Calu3 (cell line): ENCODE data around the gene VN1R5. TPM values are rescaled to one million over a fixed set of nuclear protein-coding genes. Genes with fewer than 3 reads are reported as not detected.
"Not testable (repeated sequence)": the region's sequence is repeated elsewhere in the genome, so short reads cannot be mapped to it uniquely, and the experiment has no call there.

Source experiments
- BruUV-seq: library from RNA; stranded (reverse); fragments of 400-500 nt; replicated peaks from 2 replicates; lab custom pipeline; 2021; lab: Mats Ljungman, UMichigan
- CTCF ChIA-PET: fragments of 300-600 bp; sonication (Branson Sonifier 250); formaldehyde crosslinking; loops from one replicate; lab custom pipeline; 2022; ENCODE audit warnings: antibody characterized with exemption; lab: Charles Lee
- DNase-seq: peaks from one replicate; pipeline ENCODE4 v3.0.0; 2022
- H3K27ac Mint-ChIP-seq: one replicate; pipeline ENCODE4 v1.8.0; 2022; ENCODE audit warnings: mixed read lengths; ENCODE audit not compliant: unreplicated experiment
- H3K27me3 Mint-ChIP-seq: one replicate; pipeline ENCODE4 v1.8.0; 2022; ENCODE audit warnings: mixed read lengths; ENCODE audit not compliant: unreplicated experiment
- H3K36me3 Mint-ChIP-seq: one replicate; pipeline ENCODE4 v1.8.0; 2022; ENCODE audit warnings: mild to moderate bottlenecking, moderate library complexity, mixed read lengths; ENCODE audit not compliant: insufficient read depth, unreplicated experiment
- H3K4me1 Mint-ChIP-seq: one replicate; pipeline ENCODE4 v1.8.0; 2022; ENCODE audit warnings: mild to moderate bottlenecking, low read depth, mixed read lengths; ENCODE audit not compliant: unreplicated experiment
- H3K4me3 Mint-ChIP-seq: one replicate; pipeline ENCODE4 v1.8.0; 2022; ENCODE audit warnings: mild to moderate bottlenecking, low read depth, moderate library complexity, mixed read lengths; ENCODE audit not compliant: unreplicated experiment
- H3K9me3 Mint-ChIP-seq: one replicate; pipeline ENCODE4 v1.8.0; 2022; ENCODE audit warnings: low read depth, mixed read lengths; ENCODE audit not compliant: unreplicated experiment
- CTCF ChIP-seq: fragments of 200-600 bp; IDR thresholded peaks from one replicate; pipeline ENCODE4 v1.8.0; 2022; ENCODE audit warnings: antibody characterized with exemption; ENCODE audit not compliant: unreplicated experiment
- intact Hi-C: fragments of 100-400 bp; cut with micrococcal nuclease; formaldehyde crosslinking; loops from one replicate; pipeline ENCODE4 v1.10.0; 2022; ENCODE audit not compliant: unreplicated experiment
- total RNA-seq: library from RNA; stranded (reverse); gene quantifications from 2 replicates; pipeline ENCODE4 v1.2.3, GENCODE V29; 2022

The VN1R5 gene
- total RNA-seq, 1 experiment from 2014 or later, result not detected

DNA sequence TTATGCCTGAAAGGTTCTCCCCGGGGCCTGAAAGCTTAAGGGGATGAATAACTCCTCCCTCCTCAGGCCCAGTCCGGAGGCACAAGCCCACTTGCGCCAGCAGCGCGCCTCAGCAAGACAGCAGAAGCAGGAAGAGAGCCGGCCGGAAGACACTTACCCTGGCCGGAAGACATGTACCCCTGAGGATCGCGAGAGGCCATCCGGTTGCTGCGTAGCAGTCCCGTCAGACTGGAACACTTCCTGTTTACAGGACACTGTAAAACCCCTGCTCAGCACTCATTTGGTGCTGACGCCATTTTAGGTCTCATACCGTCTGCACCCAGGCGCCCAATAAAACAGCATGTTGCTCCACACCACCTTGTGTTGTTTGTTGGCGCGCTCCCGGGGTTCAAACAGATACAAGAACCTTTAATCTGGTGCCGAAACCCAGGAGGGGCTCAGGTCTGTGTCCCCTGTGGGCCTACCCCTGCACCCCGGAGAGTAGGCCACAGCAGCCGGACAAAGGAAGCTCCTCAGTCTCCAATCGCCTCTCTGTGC lies 30.3 kb downstream of the VN1R5 start:
- Mint-ChIP-seq H3K9me3 (peaks cover 25% of the 10 kb centered on the region), H3K27ac (no peak overlapping the region), H3K36me3 (peaks cover 8% of the 10 kb centered on the region), H3K27me3 (no peaks in the 10 kb centered on the region), H3K4me3 (no peak overlapping the region), H3K4me1 (no peaks in the 10 kb centered on the region)
- no TSS peak for BruUV-seq
- intact Hi-C loops, result no loop called here
- TF ChIP-seq CTCF, result no peak
- DNase-seq, result no peak
- CTCF ChIA-PET, result no interaction called here

GRCh38 chr1:247287460-247287859 lies 31.6 kb downstream of the VN1R5 start:
- no peak overlapping the region for H3K27ac Mint-ChIP-seq
- peaks cover 25% of the 10 kb centered on the region for H3K9me3 Mint-ChIP-seq
- H3K27me3 Mint-ChIP-seq, result no peaks in the 10 kb centered on the region
- H3K36me3 Mint-ChIP-seq, result peaks cover 8% of the 10 kb centered on the region
- CTCF ChIA-PET, result no interaction called here
- BruUV-seq, result no TSS peak
- TF ChIP-seq CTCF, result no peak
- DNase-seq, result no peak
- H3K4me1 Mint-ChIP-seq, result no peaks in the 10 kb centered on the region
- intact Hi-C loops, result no loop called here
- no peak overlapping the region for H3K4me3 Mint-ChIP-seq

DNA sequence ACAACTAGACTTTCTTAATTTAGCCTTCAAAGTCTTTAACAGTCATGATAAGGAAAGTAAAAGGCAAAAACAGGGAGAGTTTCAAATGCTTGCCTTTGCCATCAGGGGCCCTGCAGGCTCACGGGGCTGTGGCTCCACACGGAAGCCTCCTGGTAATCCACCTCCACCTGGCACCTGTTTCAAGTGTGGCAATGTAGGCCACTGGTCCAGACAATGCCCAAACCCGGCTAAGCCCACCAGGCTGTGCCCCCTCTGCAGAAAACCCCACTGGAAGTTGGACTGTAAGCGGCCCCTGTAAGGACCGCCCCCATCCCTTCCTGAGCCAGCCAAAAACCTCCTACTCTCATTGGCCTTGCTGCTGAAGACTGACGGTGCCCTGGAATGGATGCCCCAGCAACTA lies 32.5 kb downstream of the VN1R5 start:
- intact Hi-C loops, result no loop called here
- H3K4me3 Mint-ChIP-seq, result no peak overlapping the region
- H3K4me1 Mint-ChIP-seq, result no peaks in the 10 kb centered on the region
- H3K36me3 Mint-ChIP-seq, result peaks cover 8% of the 10 kb centered on the region
- no TSS peak for BruUV-seq
- no peak for DNase-seq
- H3K9me3 Mint-ChIP-seq, result peaks cover 25% of the 10 kb centered on the region
- H3K27ac Mint-ChIP-seq, result no peak overlapping the region
- CTCF ChIA-PET, result no interaction called here
- H3K27me3 Mint-ChIP-seq, result no peaks in the 10 kb centered on the region
- no peak for TF ChIP-seq CTCF

- H3K4me1 Mint-ChIP-seq, CTCF ChIA-PET, H3K27me3 Mint-ChIP-seq, BruUV-seq, H3K4me3 Mint-ChIP-seq, DNase-seq, H3K36me3 Mint-ChIP-seq, H3K27ac Mint-ChIP-seq, intact Hi-C loops: not testable (repeated sequence)
- peaks cover 22% of the 10 kb centered on the region for H3K9me3 Mint-ChIP-seq
These were observed 33.5 kb downstream of the VN1R5 start for GRCh38 chr1:247289274-247289892.

- Mint-ChIP-seq H3K36me3 (peaks cover 8% of the 10 kb centered on the region), H3K27ac (no peak overlapping the region), H3K9me3 (peaks cover 21% of the 10 kb centered on the region), H3K27me3 (no peaks in the 10 kb centered on the region), H3K4me3 (no peak overlapping the region), H3K4me1 (no peaks in the 10 kb centered on the region)
- intact Hi-C loops, result no loop called here
- no TSS peak for BruUV-seq
- DNase-seq, result no peak
- CTCF ChIA-PET, result no interaction called here
- TF ChIP-seq CTCF, result no peak
These were observed 34.7 kb downstream of the VN1R5 start for GRCh38 chr1:247290576-247290975.
